Keratinocyte (primary cell): ENCODE data around the gene VOPP1. TPM values are rescaled to one million over a fixed set of nuclear protein-coding genes. Genes with fewer than 3 reads are reported as not detected.

Experiments used
- DNase-seq: peaks from one replicate; pipeline ENCODE4 v3.0.0-alpha.2; 2011; ENCODE audit warnings: low read depth, missing footprints, low spot score
- FAIRE-seq: peaks from 2 replicates; lab custom pipeline; 2011; peaks lifted over from hg19 to GRCh38; lab: Jason Lieb, UNC
- H2AFZ ChIP-seq: 2 replicates; pipeline ENCODE4 v1.6.0; 2012; ENCODE audit warnings: low read length, control low read depth, inconsistent platforms; ENCODE audit not compliant: control insufficient read depth
- H3K27ac ChIP-seq: 2 replicates; pipeline ENCODE4 v1.5.1; 2011; ENCODE audit warnings: low read length; ENCODE audit not compliant: control insufficient read depth, insufficient read depth
- H3K27me3 ChIP-seq: 3 replicates; pipeline ENCODE4 v1.6.0; 2011; ENCODE audit warnings: low read length; ENCODE audit not compliant: control insufficient read depth, insufficient read depth; ENCODE audit errors: extremely low read depth
- H3K36me3 ChIP-seq, 2 experiments: 2 replicates in 1 of 2; 3 replicates in 1 of 2; pipeline ENCODE4 v1.5.1; 2011; ENCODE audit warnings: low read length in 2 of 2, mild to moderate bottlenecking in 1 of 2; ENCODE audit not compliant: control insufficient read depth in 2 of 2, insufficient read depth in 2 of 2; ENCODE audit errors: extremely low read depth in 1 of 2
- H3K4me1 ChIP-seq: 3 replicates; pipeline ENCODE4 v1.5.1; 2011; ENCODE audit warnings: low read length; ENCODE audit not compliant: control insufficient read depth, insufficient read depth; ENCODE audit errors: extremely low read depth
- H3K4me2 ChIP-seq: 3 replicates; pipeline ENCODE4 v1.6.0; 2011; ENCODE audit warnings: low read depth, low read length; ENCODE audit not compliant: control insufficient read depth, insufficient read depth; ENCODE audit errors: extremely low read depth
- H3K4me3 ChIP-seq, 3 experiments: fragments of 200-600 bp in 1 of 3; sonication (generic) in 1 of 3; 2 replicates in 2 of 3; 3 replicates in 1 of 3; pipeline ENCODE4 v1.5.1; 2011 to 2016; ENCODE audit warnings: low read length in 3 of 3, mild to moderate bottlenecking in 3 of 3, control low read depth in 2 of 3, inconsistent platforms in 1 of 3, low read depth in 1 of 3, mixed read lengths in 1 of 3, mixed run types in 1 of 3, moderate library complexity in 1 of 3; ENCODE audit not compliant: control insufficient read depth in 2 of 3, insufficient read depth in 2 of 3; ENCODE audit errors: extremely low read depth in 1 of 3
- H3K79me2 ChIP-seq: 2 replicates; pipeline ENCODE4 v1.6.0; 2012; ENCODE audit warnings: low read length; ENCODE audit not compliant: control insufficient read depth, insufficient read depth
- H3K9ac ChIP-seq: 3 replicates; pipeline ENCODE4 v1.6.0; 2011; ENCODE audit warnings: low read length; ENCODE audit not compliant: control insufficient read depth, insufficient read depth; ENCODE audit errors: extremely low read depth
- H3K9me1 ChIP-seq: 3 replicates; pipeline ENCODE4 v1.6.0; 2011; ENCODE audit warnings: low read length; ENCODE audit not compliant: control insufficient read depth, insufficient read depth; ENCODE audit errors: extremely low read depth
- H3K9me3 ChIP-seq: 2 replicates; pipeline ENCODE4 v1.5.1; 2012; ENCODE audit warnings: low read depth, low read length; ENCODE audit not compliant: control insufficient read depth
- H4K20me1 ChIP-seq: 3 replicates; pipeline ENCODE4 v1.6.0; 2011; ENCODE audit warnings: low read length; ENCODE audit not compliant: control insufficient read depth, insufficient read depth; ENCODE audit errors: extremely low read depth
- EZH2 ChIP-seq: IDR thresholded peaks from one replicate; pipeline ENCODE4 v1.6.1; 2012; ENCODE audit warnings: inconsistent platforms, mild to moderate bottlenecking, low read length, moderate library complexity
- dilution Hi-C: fragments of 300-500 bp; cut with MboI; formaldehyde crosslinking; loops from one replicate; pipeline ENCODE4 v1.7.0; 2020; ENCODE audit warnings: low sequenced_read_pairs; ENCODE audit not compliant: extremely low pct_ligation_motif_present
- polyA plus RNA-seq, 5 experiments: library from polyadenylated mRNA; depleted of rRNA in 3 of 5; stranded (reverse) in 3 of 5; stranded (forward) in 1 of 5; unstranded in 1 of 5; fragments of >200 nt; gene quantifications; 1 replicate in 1 of 5; 2 replicates in 3 of 5; 3 replicates in 1 of 5; pipeline versions ENCODE4 v1.2.1 to v1.2.3, GENCODE V29; 2011 to 2012; ENCODE audit warnings: missing spikeins in 2 of 5, low read depth in 1 of 5, low replicate concordance in 1 of 5
- TF ChIP-seq, protein P1 (sequence below), 3 experiments: IDR thresholded peaks in 1 of 3; conservative IDR thresholded peaks in 1 of 3; optimal IDR thresholded peaks in 1 of 3; 2 replicates in 2 of 3; 3 replicates in 1 of 3; pipeline versions ENCODE3 to v1.5.1; 2011; ENCODE audit warnings: low read length in 3 of 3, mild to moderate bottlenecking in 3 of 3, moderate library complexity in 2 of 3, control low read depth in 1 of 3, inconsistent platforms in 1 of 3; ENCODE audit not compliant: insufficient read depth in 2 of 3; ENCODE audit errors: extremely low read depth in 1 of 3

VOPP1 gene
- polyA plus RNA-seq, 1 donor (not counting 4 experiments of a cell fraction or from before 2014, with no cell fraction given) = 49.2 TPM

DNA sequence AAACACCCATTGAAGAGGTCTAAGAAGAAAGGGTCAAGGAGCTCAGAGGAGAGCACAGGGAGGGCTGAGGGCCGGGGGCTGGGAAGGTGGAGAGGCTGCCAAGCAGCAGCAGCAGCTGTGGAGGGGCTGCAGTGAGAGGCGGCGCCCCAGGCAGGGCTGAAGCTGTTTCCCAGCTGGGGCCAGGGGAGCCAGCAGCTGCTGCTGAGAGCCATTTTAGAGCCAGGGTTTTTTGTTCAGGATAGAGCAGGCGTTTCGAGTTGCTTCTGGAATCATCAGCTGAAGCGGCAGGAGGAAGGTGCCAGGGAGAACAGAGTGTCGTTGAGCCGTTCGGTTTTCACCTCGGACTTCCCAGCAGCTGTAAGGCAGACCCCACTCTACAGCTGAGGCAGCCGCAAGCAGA is 144.5 kb downstream of the VOPP1 start:
- dilution Hi-C loops = no loop called here
- Histone ChIP-seq H3K27me3 (no peaks in the 10 kb centered on the region), H4K20me1 (no peaks in the 10 kb centered on the region), H3K4me3 (no peak overlapping the region), H3K9me1 (no peaks in the 10 kb centered on the region), H2AFZ (no peak overlapping the region), H3K27ac (no peak overlapping the region), H3K79me2 (no peaks in the 10 kb centered on the region), H3K4me1 (no peaks in the 10 kb centered on the region), H3K36me3 (peaks cover 5 to 8% of the 10 kb centered on the region in 2 experiments), H3K4me2 (no peak overlapping the region), H3K9me3 (no peaks in the 10 kb centered on the region), H3K9ac (no peak overlapping the region)
- TF ChIP-seq, protein P1, sequence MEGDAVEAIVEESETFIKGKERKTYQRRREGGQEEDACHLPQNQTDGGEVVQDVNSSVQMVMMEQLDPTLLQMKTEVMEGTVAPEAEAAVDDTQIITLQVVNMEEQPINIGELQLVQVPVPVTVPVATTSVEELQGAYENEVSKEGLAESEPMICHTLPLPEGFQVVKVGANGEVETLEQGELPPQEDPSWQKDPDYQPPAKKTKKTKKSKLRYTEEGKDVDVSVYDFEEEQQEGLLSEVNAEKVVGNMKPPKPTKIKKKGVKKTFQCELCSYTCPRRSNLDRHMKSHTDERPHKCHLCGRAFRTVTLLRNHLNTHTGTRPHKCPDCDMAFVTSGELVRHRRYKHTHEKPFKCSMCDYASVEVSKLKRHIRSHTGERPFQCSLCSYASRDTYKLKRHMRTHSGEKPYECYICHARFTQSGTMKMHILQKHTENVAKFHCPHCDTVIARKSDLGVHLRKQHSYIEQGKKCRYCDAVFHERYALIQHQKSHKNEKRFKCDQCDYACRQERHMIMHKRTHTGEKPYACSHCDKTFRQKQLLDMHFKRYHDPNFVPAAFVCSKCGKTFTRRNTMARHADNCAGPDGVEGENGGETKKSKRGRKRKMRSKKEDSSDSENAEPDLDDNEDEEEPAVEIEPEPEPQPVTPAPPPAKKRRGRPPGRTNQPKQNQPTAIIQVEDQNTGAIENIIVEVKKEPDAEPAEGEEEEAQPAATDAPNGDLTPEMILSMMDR (optimal IDR thresholded peaks at IDR 0.05 in 1 of 3, IDR thresholded peaks at IDR 0.05 in 1 of 3, conservative IDR thresholded peaks at IDR 0.05 in 1 of 3; ENCODE audit: extremely low read depth in 1 of 3, insufficient read depth in 2 of 3, low read length in 3 of 3) = no peak
- TF ChIP-seq EZH2 = no peak
- DNase-seq = no peak
- FAIRE-seq = no peak

DNA sequence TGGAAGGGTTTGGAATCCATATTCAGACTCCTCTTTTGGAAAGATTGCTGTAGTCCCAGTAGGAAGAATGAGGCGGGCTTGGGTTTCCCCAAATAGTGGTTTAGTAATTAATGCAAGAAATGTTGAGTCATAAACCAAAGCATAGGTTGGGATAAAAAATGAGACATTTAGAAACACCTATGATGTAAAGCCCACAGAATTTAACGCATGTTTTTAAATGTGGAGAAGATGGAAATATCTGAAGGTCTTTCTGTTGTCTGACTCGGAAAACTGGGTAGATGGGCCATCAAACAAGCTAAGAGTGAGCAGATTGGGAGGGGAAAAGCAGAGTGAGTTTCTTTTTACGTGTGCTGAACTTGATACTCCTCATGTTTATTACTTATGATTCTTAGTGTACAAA is 145.0 kb downstream of the VOPP1 start:
- no peak overlapping the region for H2AFZ ChIP-seq
- no peak overlapping the region for H3K9ac ChIP-seq
- no peaks in the 10 kb centered on the region for H3K79me2 ChIP-seq
- dilution Hi-C loops = no loop called here
- H3K36me3 ChIP-seq = peaks cover 5 to 8% of the 10 kb centered on the region in 2 experiments
- DNase-seq = no peak
- H3K27me3 ChIP-seq = no peaks in the 10 kb centered on the region
- H3K4me3 ChIP-seq = no peak overlapping the region
- no peaks in the 10 kb centered on the region for H4K20me1 ChIP-seq
- H3K27ac ChIP-seq = no peak overlapping the region
- no peak overlapping the region for H3K4me2 ChIP-seq
- H3K9me3 ChIP-seq = no peaks in the 10 kb centered on the region
- H3K9me1 ChIP-seq = no peaks in the 10 kb centered on the region
- FAIRE-seq = no peak
- TF ChIP-seq, protein P1 (optimal IDR thresholded peaks at IDR 0.05 in 1 of 3, IDR thresholded peaks at IDR 0.05 in 1 of 3, conservative IDR thresholded peaks at IDR 0.05 in 1 of 3; ENCODE audit: extremely low read depth in 1 of 3, insufficient read depth in 2 of 3, low read length in 3 of 3) = no peak
- no peak for TF ChIP-seq EZH2
- no peaks in the 10 kb centered on the region for H3K4me1 ChIP-seq
